ENCODE results near the gene TTYH2.
"Not testable (repeated sequence)": the region's sequence is repeated elsewhere in the genome, so short reads cannot be mapped to it uniquely, and the experiment has no call there.

TTYH2 gene

DNA sequence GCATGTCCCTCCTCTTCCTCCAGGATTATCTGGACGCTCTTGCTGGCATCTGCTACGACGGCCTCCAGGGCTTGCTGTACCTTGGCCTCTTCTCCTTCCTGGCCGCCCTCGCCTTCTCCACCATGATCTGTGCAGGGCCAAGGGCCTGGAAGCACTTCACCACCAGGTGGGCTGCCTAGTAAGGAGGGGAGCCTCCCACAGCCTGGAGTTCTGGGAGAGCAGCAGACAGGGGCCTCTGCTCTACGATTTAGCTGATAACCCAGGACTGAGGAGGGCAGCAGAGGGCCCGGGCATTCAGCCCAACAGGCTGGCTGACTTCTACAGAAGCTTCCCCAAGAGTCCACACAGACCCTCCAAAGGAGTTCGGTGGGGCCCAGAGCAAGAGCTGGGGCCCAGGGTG lies 38.8 kb downstream of the TTYH2 start:
- Histone ChIP-seq H3K27ac (ENCODE audit: insufficient read depth, low read length, poor library complexity, severe bottlenecking) (no peak overlapping the region), H3K4me3 (ENCODE audit: insufficient read depth, low read depth, low read length, poor library complexity, severe bottlenecking) (no peak overlapping the region), H3K4me1 (ENCODE audit: control insufficient read depth, insufficient read depth, low read length, poor library complexity, severe bottlenecking) (no peaks in the 10 kb centered on the region), H3K27me3 (replicated peaks; ENCODE audit: control insufficient read depth, insufficient read depth, low read length, poor library complexity, severe bottlenecking) (no peaks in the 10 kb centered on the region), H3K36me3 (ENCODE audit: control insufficient read depth, insufficient read depth, low read length) (peaks cover 8% of the 10 kb centered on the region), H3K9me3 (ENCODE audit: control insufficient read depth, low read length) (no peaks in the 10 kb centered on the region)
- DNase-seq, result no peak

- H3K36me3 ChIP-seq (ENCODE audit: control insufficient read depth, insufficient read depth, low read length), result peaks cover 8% of the 10 kb centered on the region
- DNase-seq, result no peak
- H3K4me1 ChIP-seq (ENCODE audit: control insufficient read depth, insufficient read depth, low read length, poor library complexity, severe bottlenecking), result no peaks in the 10 kb centered on the region
- H3K4me3 ChIP-seq (ENCODE audit: insufficient read depth, low read depth, low read length, poor library complexity, severe bottlenecking), result no peak overlapping the region
- H3K27ac ChIP-seq (ENCODE audit: insufficient read depth, low read length, poor library complexity, severe bottlenecking), result no peak overlapping the region
- no peaks in the 10 kb centered on the region for H3K27me3 ChIP-seq (replicated peaks; ENCODE audit: control insufficient read depth, insufficient read depth, low read length, poor library complexity, severe bottlenecking)
- H3K9me3 ChIP-seq (ENCODE audit: control insufficient read depth, low read length), result no peaks in the 10 kb centered on the region
Observed at GRCh38 chr17:74253036-74253435, 39.7 kb downstream of the TTYH2 start.

- no peak for DNase-seq
- no peaks in the 10 kb centered on the region for H3K27me3 ChIP-seq (replicated peaks; ENCODE audit: control insufficient read depth, insufficient read depth, low read length, poor library complexity, severe bottlenecking)
- no peak overlapping the region for H3K27ac ChIP-seq (ENCODE audit: insufficient read depth, low read length, poor library complexity, severe bottlenecking)
- H3K4me1 ChIP-seq (ENCODE audit: control insufficient read depth, insufficient read depth, low read length, poor library complexity, severe bottlenecking), result no peaks in the 10 kb centered on the region
- H3K4me3 ChIP-seq (ENCODE audit: insufficient read depth, low read depth, low read length, poor library complexity, severe bottlenecking), result no peak overlapping the region
- H3K36me3 ChIP-seq (ENCODE audit: control insufficient read depth, insufficient read depth, low read length), result peaks cover 8% of the 10 kb centered on the region
- H3K9me3 ChIP-seq (ENCODE audit: control insufficient read depth, low read length), result no peaks in the 10 kb centered on the region
Observed at GRCh38 chr17:74257311-74257710, 43.9 kb downstream of the TTYH2 start.

DNA sequence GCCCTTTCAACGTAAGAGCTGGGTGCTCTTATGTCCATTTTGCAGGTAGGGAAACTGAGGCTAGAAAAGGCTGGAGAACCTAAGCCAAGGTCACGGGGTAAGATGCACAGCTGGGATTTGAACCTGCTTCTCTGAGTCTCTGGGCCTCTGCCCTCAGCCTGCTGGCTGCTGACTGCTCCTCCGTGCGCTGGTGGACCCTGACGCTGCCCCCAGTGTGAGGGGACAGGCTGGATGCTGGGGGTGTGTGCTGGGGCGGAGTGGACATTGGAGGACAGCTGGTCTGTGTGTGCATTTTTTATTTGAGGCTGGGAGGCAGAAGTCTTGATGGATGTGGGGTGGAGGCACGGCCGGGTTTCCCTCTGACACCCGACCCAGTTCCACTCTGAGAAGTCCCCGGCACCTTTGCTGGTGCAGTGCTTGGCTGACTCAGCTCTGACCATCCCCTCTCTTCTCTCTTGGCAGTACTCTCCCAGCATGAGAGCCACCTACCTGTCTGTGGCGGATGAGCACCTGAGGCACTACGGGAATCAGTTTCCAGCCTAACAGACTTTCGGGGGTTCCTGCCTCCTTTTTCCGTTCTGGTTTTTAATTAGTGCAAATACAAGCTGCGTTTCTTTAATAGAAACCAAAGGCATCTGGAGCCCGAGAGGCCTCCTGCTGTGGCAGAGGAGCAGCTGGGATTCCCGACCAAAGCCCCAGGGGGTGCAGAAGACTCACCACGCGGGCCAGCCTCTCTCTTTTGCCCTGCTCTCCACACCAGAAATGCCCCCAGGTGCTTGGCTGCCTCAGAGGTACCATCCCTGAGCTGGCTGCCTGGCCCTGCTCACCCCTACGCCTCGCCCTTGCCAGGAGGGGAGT lies 46.5 kb downstream of the TTYH2 start:
- no peaks in the 10 kb centered on the region for H3K4me1 ChIP-seq (ENCODE audit: control insufficient read depth, insufficient read depth, low read length, poor library complexity, severe bottlenecking)
- H3K9me3 ChIP-seq (ENCODE audit: control insufficient read depth, low read length), result no peaks in the 10 kb centered on the region
- H3K36me3 ChIP-seq (ENCODE audit: control insufficient read depth, insufficient read depth, low read length), result no peaks in the 10 kb centered on the region
- no peak overlapping the region for H3K4me3 ChIP-seq (ENCODE audit: insufficient read depth, low read depth, low read length, poor library complexity, severe bottlenecking)
- DNase-seq, result no peak
- no peaks in the 10 kb centered on the region for H3K27me3 ChIP-seq (replicated peaks; ENCODE audit: control insufficient read depth, insufficient read depth, low read length, poor library complexity, severe bottlenecking)
- H3K27ac ChIP-seq (ENCODE audit: insufficient read depth, low read length, poor library complexity, severe bottlenecking), result no peak overlapping the region

DNA sequence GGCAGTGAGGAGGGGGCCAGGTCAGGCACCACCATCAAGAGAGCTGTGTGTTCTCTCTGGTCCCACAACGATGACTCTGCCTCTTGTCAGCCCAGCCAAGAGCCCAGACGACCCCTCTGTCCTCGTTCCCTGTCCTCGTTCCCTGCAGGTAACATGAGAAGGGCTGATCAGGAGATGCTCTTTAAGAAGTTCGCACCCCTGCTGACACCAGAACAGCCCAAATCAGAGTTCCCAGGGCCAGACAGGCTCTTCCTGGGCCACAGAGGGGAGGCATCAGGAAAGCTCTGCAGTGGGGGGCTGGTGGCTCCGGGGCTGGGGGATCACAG lies 47.1 kb downstream of the TTYH2 start:
- no peaks in the 10 kb centered on the region for H3K36me3 ChIP-seq (ENCODE audit: control insufficient read depth, insufficient read depth, low read length)
- no peaks in the 10 kb centered on the region for H3K4me1 ChIP-seq (ENCODE audit: control insufficient read depth, insufficient read depth, low read length, poor library complexity, severe bottlenecking)
- no peak overlapping the region for H3K4me3 ChIP-seq (ENCODE audit: insufficient read depth, low read depth, low read length, poor library complexity, severe bottlenecking)
- no peak for DNase-seq
- no peaks in the 10 kb centered on the region for H3K27me3 ChIP-seq (replicated peaks; ENCODE audit: control insufficient read depth, insufficient read depth, low read length, poor library complexity, severe bottlenecking)
- no peak overlapping the region for H3K27ac ChIP-seq (ENCODE audit: insufficient read depth, low read length, poor library complexity, severe bottlenecking)
- no peaks in the 10 kb centered on the region for H3K9me3 ChIP-seq (ENCODE audit: control insufficient read depth, low read length)

GRCh38 chr17:74262601-74263000 lies 49.2 kb downstream of the TTYH2 start:
- no peaks in the 10 kb centered on the region for H3K36me3 ChIP-seq (ENCODE audit: control insufficient read depth, insufficient read depth, low read length)
- no peak for DNase-seq
- H3K4me1 ChIP-seq (ENCODE audit: control insufficient read depth, insufficient read depth, low read length, poor library complexity, severe bottlenecking), result no peaks in the 10 kb centered on the region
- no peaks in the 10 kb centered on the region for H3K27me3 ChIP-seq (replicated peaks; ENCODE audit: control insufficient read depth, insufficient read depth, low read length, poor library complexity, severe bottlenecking)
- no peaks in the 10 kb centered on the region for H3K9me3 ChIP-seq (ENCODE audit: control insufficient read depth, low read length)
- H3K27ac ChIP-seq (ENCODE audit: insufficient read depth, low read length, poor library complexity, severe bottlenecking), result no peak overlapping the region
- no peak overlapping the region for H3K4me3 ChIP-seq (ENCODE audit: insufficient read depth, low read depth, low read length, poor library complexity, severe bottlenecking)

DNA sequence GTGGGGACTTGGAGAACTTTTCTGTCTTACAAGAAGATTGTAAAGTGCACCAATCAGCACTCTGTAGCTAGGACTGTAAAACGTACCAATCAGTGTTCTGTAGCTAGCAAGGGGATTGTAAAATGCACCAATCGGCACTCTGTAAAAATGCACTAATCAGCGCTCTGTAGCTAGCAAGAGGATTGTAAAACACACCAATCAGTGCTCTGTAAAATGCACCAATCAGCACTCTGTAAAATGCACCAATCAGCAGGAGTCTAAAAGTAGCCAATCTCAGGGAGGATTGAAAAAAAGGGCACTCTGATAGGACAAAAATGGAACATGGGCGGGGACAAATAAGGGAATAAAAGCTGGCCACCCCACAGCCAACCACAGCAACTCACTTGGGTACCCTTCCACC lies 53.7 kb downstream of the TTYH2 start:
- H3K27ac ChIP-seq (ENCODE audit: insufficient read depth, low read length, poor library complexity, severe bottlenecking); H3K27me3 ChIP-seq (replicated peaks; ENCODE audit: control insufficient read depth, insufficient read depth, low read length, poor library complexity, severe bottlenecking); H3K9me3 ChIP-seq (ENCODE audit: control insufficient read depth, low read length); DNase-seq; H3K4me3 ChIP-seq (ENCODE audit: insufficient read depth, low read depth, low read length, poor library complexity, severe bottlenecking); H3K36me3 ChIP-seq (ENCODE audit: control insufficient read depth, insufficient read depth, low read length); H3K4me1 ChIP-seq (ENCODE audit: control insufficient read depth, insufficient read depth, low read length, poor library complexity, severe bottlenecking): not testable (repeated sequence)

DNA sequence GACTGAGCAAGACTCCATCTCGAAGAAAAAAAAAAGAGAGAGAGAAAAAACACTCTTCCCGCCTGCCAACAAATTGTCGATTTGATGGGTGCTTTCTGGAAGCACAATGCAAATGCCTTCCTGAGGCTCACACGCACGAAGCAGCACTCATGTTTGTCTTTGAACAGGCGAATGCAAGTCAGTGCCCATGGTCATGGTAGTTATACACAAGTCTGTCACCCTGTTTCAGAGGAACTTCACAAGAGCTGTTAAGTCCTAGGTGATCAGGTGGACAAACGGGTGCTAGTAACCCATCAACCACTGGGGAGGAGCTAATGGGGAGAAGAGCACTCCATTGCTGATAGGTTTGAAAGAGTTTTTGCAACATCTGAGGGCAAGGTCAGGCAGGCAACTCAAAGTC lies 54.2 kb downstream of the TTYH2 start:
- no peak overlapping the region for H3K4me3 ChIP-seq (ENCODE audit: insufficient read depth, low read depth, low read length, poor library complexity, severe bottlenecking)
- DNase-seq, result no peak
- no peaks in the 10 kb centered on the region for H3K4me1 ChIP-seq (ENCODE audit: control insufficient read depth, insufficient read depth, low read length, poor library complexity, severe bottlenecking)
- no peaks in the 10 kb centered on the region for H3K27me3 ChIP-seq (replicated peaks; ENCODE audit: control insufficient read depth, insufficient read depth, low read length, poor library complexity, severe bottlenecking)
- H3K9me3 ChIP-seq (ENCODE audit: control insufficient read depth, low read length), result no peaks in the 10 kb centered on the region
- H3K36me3 ChIP-seq (ENCODE audit: control insufficient read depth, insufficient read depth, low read length), result no peaks in the 10 kb centered on the region
- no peak overlapping the region for H3K27ac ChIP-seq (ENCODE audit: insufficient read depth, low read length, poor library complexity, severe bottlenecking)

DNA sequence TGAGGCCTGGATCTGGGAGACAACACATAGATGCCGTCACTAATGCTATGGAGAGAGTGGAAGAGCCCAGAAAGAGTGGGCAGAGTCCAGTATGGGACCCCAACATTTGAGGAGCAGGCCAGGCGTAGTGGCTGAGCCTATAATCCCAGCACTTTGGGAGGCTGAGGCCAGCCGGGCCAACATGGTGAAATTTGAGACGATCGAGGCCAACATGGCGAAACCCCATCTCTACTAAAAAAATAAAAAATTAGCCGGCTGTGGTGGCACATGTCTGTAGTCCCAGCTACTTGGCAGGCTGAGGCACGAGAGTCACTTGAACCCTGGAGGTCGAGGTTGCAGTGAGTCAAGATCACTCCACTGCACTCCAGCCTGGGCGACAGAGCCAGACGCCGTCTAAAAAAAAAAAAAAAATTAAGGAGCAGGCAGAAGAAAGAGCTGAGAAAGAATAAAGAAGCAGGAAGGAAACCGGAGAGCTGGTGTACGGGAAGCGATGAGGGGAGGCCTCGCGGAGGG lies 54.7 kb downstream of the TTYH2 start:
- H3K27ac ChIP-seq (ENCODE audit: insufficient read depth, low read length, poor library complexity, severe bottlenecking), result no peak overlapping the region
- H3K36me3 ChIP-seq (ENCODE audit: control insufficient read depth, insufficient read depth, low read length), result no peaks in the 10 kb centered on the region
- no peaks in the 10 kb centered on the region for H3K4me1 ChIP-seq (ENCODE audit: control insufficient read depth, insufficient read depth, low read length, poor library complexity, severe bottlenecking)
- no peak for DNase-seq
- H3K4me3 ChIP-seq (ENCODE audit: insufficient read depth, low read depth, low read length, poor library complexity, severe bottlenecking), result no peak overlapping the region
- no peaks in the 10 kb centered on the region for H3K27me3 ChIP-seq (replicated peaks; ENCODE audit: control insufficient read depth, insufficient read depth, low read length, poor library complexity, severe bottlenecking)
- H3K9me3 ChIP-seq (ENCODE audit: control insufficient read depth, low read length), result no peaks in the 10 kb centered on the region

DNA sequence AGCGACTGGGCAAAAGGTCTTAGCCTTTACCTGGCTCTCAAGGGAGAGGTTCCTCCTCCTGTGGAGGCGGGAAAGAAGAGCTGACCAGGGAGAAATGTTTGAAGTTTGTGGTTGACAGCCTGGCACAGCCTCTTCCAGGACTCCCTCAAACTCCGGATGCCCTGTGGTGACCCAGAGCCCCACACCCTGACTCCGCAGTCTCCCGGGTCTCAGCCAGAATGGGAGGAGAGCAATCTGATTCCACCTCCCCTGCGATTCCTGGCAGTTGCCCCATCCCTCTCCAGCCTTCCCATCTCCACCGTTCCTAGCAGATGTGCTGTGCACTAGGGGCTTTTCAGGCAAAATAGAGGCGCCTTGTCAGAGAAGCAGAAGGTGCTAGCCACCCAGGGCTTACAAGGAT lies 55.2 kb downstream of the TTYH2 start:
- Histone ChIP-seq H3K4me1 (ENCODE audit: control insufficient read depth, insufficient read depth, low read length, poor library complexity, severe bottlenecking) (no peaks in the 10 kb centered on the region), H3K36me3 (ENCODE audit: control insufficient read depth, insufficient read depth, low read length) (no peaks in the 10 kb centered on the region), H3K27ac (ENCODE audit: insufficient read depth, low read length, poor library complexity, severe bottlenecking) (no peak overlapping the region), H3K27me3 (replicated peaks; ENCODE audit: control insufficient read depth, insufficient read depth, low read length, poor library complexity, severe bottlenecking) (no peaks in the 10 kb centered on the region), H3K4me3 (ENCODE audit: insufficient read depth, low read depth, low read length, poor library complexity, severe bottlenecking) (no peak overlapping the region), H3K9me3 (ENCODE audit: control insufficient read depth, low read length) (no peaks in the 10 kb centered on the region)
- no peak for DNase-seq

All from effector memory CD4-positive, alpha-beta T cell (primary cell).